HG03457 (cell line): ENCODE data around the gene PRDM7.

Experiments
- ATAC-seq: cut with Tn5 transposase; IDR thresholded peaks from one replicate; pipeline ENCODE4 v1.9.1; 2021; ENCODE audit warnings: moderate number of reproducible peaks; ENCODE audit not compliant: unreplicated experiment

Gene PRDM7

GRCh38 chr16:90037276-90037675 is 39.9 kb downstream of the PRDM7 start:
- ATAC-seq = no peak

GRCh38 chr16:90035902-90036301 is 41.2 kb downstream of the PRDM7 start:
- no peak for ATAC-seq

GRCh38 chr16:90034504-90034903 is 42.6 kb downstream of the PRDM7 start:
- ATAC-seq = no peak

- no peak for ATAC-seq
These were observed 43.7 kb downstream of the PRDM7 start for GRCh38 chr16:90033387-90033786.

- no peak for ATAC-seq
These were observed 44.3 kb downstream of the PRDM7 start for GRCh38 chr16:90032674-90033331.

GRCh38 chr16:90031931-90032673 is 45.0 kb downstream of the PRDM7 start:
- ATAC-seq = no peak

GRCh38 chr16:90031186-90031930 is 45.8 kb downstream of the PRDM7 start:
- no peak for ATAC-seq

- no peak for ATAC-seq
These were observed 48.1 kb downstream of the PRDM7 start for GRCh38 chr16:90028985-90029384.

GRCh38 chr16:90027611-90028010 is 49.5 kb downstream of the PRDM7 start:
- ATAC-seq = no peak

- no peak for ATAC-seq
These were observed 51.0 kb downstream of the PRDM7 start for GRCh38 chr16:90026135-90026534.

- no peak for ATAC-seq
These were observed 54.1 kb downstream of the PRDM7 start for GRCh38 chr16:90023078-90023447.

- ATAC-seq = peak; percentile 56
These were observed 54.7 kb downstream of the PRDM7 start for GRCh38 chr16:90022209-90023077.

- ATAC-seq = no peak
These were observed 56.2 kb downstream of the PRDM7 start for GRCh38 chr16:90020838-90021382.

GRCh38 chr16:90020260-90020837 is 56.8 kb downstream of the PRDM7 start:
- no peak for ATAC-seq

GRCh38 chr16:90019543-90020259 is 57.4 kb downstream of the PRDM7 start:
- no peak for ATAC-seq

GRCh38 chr16:90018652-90019542 is 58.2 kb downstream of the PRDM7 start, which contains the start of gene DBNDD1:
Gene DBNDD1 (minus strand): TSS chr16:90019456. CDS start chr16:90019341, 115 bp downstream.
- no peak for ATAC-seq

GRCh38 chr16:90018297-90018651 is 58.9 kb downstream of the PRDM7 start:
- ATAC-seq = no peak

- ATAC-seq = no peak
These were observed 60.7 kb downstream of the PRDM7 start for GRCh38 chr16:90016339-90016950.
